HG02642 (cell line): Measurements from ENCODE around the gene MADCAM1.
"Not testable (repeated sequence)": the region's sequence is repeated elsewhere in the genome, so short reads cannot be mapped to it uniquely, and the experiment has no call there.

Experiments used
- ATAC-seq: cut with Tn5 transposase; IDR thresholded peaks from one replicate; pipeline ENCODE4 v1.9.1; 2021; ENCODE audit warnings: mild to moderate bottlenecking; ENCODE audit not compliant: unreplicated experiment, poor library complexity

Gene MADCAM1

DNA sequence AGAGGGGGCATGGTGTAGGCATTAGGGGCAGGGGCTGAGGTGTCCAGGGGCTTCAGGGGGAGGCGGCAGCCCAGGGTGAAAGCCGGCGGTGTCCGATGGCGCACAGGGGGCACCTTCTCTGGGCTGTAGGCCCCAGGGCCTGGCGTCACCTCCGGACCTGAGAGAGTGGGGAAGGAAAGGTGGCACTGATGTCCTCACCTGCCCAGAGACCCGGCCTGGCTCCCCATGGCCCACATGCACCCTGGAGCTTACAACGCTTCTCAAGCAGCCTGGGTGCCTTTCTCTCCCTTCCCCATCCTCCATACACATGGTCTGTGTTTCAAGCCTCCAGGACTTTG is 32.1 kb upstream of the MADCAM1 start:
- no peak for ATAC-seq

- ATAC-seq: no peak
Measured at GRCh38 chr19:465056-465816, 31.1 kb upstream of the MADCAM1 start.

- ATAC-seq: no peak
Measured at GRCh38 chr19:467554-467953, 28.7 kb upstream of the MADCAM1 start.

- ATAC-seq: no peak
Measured at GRCh38 chr19:468587-469256, 27.6 kb upstream of the MADCAM1 start.

DNA sequence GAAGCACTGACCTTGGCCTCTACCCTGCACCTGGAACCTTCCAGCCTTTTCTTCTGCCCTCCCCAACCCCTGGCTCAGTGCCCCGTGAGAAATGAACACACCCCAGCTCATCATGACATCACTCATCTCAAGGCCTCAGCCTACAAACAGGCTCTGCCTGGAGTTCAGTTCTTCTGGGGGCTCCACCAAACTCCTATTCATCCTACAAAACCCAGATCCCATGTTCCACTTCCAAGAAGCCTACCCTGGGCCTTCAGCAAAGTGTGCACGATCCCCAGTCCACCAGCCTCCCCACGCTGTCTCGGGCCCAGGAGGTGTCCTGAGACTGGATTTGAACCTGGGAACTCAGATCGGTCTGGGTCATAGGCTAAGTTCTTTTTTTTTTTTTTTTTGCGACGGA is 26.5 kb upstream of the MADCAM1 start:
- no peak for ATAC-seq

GRCh38 chr19:470701-471100 is 25.6 kb upstream of the MADCAM1 start:
- no peak for ATAC-seq

- no peak for ATAC-seq
Measured at GRCh38 chr19:472005-472858, 24.1 kb upstream of the MADCAM1 start.

DNA sequence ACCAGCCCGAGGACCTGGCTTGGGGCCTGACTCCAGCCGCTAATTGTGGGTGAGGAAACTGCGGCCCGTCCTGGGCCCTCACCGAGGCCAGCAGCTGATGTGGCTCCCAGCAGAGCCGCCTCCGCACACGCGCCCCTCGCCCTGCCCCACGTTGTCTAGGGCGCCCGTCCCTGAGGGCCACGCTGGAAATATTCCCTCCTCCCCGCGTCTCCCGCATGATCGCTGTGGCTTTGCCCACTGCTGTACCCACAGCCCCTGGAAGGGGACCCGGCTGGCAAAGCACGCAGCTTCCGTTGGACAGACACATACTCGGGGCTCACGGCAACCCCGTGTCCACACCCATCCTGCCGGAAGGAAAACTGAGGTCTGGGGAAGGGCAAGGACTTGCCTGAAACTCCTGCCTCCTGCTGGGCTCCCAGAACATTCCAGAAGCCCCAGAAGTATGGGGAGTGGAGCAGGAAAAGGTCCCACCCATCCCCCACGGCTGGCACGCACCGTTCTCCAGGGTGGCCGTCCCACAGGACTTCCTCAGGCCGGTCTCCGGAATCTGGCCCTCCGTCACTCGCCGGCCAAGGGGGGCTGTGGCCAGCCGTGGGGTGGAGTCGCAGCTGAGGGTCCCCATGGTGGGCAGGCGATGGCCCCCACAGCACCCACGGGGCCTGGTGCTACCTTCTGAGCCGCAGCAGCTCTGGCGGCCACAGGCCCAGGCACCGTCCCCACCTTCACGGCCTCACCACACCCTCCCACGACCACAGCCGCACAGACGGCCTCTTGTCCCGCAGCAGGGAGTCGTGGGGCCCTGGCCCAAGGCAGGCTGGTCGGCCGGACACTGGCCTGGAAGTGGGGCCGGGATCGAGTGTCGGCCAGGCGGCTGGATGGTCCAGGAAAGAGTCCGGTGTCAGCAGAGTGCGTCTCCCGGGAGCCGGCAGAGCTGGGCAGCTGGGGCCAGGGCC is 21.9 kb upstream of the MADCAM1 start:
- ATAC-seq: no peak

- no peak for ATAC-seq
Measured at GRCh38 chr19:475360-475759, 20.9 kb upstream of the MADCAM1 start.

DNA sequence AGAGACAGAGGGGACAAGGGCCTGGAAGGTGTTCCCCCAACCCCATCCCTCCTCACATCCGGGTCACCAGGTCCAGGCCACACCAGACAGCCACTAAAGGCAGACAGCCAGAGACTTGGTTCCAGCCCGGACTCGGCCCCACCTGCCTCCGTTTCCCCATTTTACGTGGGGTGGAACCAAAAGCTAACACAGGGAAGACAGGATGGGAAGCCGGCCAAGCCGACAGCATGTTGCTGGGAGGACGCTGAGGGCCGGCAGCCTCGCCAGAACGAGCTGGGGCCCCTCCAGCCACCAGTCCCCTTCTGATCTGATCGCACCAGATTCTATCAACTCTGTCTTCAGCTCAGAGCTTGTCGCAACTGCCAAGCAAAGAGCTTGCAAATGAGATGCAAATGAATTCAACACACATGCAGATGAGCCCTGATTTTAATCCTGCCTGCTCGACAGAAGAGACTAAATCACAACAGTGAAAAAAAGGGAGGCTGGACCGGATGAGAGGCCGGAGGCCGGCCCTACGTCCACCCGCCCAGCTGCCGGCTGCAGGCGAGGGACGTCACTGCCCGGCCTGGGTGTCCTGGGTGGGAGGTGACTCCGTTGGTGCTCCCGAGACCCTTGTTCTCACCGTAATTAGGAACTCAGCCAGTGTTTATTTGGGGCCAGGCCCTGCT is 17.9 kb upstream of the MADCAM1 start:
- ATAC-seq: no peak

DNA sequence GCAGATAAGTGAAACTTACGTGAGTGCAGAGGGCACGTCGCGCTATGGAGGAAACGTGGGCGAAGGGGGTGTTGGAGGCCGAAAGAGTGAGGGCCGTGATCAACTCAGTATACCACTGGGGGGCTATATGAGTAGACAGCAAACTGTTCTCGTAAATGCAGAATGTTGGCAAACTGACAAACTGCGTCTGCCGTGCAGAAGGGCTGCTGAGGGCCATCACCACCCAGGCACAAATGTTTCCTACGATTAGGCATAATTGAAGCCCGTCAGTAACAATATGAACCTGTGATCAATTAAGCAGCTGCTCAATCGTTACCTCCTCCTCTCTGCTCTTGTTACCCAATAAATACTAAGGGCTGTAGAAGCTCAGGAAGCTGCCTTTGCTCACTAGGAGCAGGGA is 17.3 kb upstream of the MADCAM1 start:
- ATAC-seq: no peak

DNA sequence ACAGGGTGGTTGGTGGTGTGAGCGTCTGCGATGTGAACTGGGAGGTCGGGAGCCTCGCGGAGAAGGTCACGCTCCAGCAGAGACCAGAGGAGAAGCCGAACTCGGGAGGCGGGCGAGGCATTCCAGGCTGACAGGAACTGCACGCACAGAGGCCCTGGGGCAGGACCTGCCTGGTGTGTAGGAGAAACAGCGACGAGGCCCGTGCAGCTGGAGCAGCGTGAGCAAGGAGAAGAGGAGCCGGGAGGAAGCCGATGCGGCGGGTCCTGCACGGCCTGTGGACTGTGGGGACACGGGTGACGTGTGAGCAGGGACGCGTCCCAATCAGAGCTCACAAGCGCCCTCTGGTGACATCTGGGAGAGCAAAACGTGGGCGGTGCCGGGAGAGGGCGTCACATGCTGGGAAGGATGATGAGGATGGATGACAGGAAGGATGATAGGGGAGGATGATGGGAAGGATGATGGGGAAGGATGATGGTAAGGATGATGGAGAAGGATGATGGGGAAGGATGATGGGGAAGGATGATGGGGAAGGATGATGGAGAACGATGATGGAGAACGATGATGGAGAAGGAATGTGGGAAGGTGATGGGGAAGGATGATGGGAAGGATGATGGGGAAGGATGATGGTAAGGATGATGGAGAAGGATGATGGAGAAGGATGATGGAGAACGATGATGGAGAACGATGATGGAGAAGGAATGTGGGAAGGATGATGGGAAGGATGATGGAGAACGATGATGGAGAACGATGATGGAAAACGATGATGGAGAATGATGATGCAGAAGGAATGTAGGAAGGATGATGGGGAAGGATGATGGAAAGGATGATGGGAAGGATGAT is 16.1 kb upstream of the MADCAM1 start:
- no peak for ATAC-seq

DNA sequence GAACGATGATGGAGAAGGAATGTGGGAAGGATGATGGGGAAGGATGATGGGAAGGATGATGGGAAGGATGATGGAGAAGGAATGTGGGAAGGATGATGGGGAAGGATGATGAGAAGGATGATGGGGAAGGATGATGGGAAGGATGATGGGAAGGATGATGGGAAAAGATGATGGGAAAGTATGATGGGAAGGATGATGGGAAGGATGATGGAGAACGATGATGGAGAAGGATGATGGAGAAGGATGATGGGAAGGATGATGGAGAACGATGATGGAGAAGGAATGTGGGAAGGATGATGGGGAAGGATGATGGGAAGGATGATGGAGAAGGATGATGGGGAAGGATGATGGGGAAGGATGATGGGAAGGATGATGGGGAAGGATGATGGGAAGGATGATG is 15.2 kb upstream of the MADCAM1 start:
- ATAC-seq: not testable (repeated sequence)

- ATAC-seq: no peak
Measured at GRCh38 chr19:482186-483041, 13.9 kb upstream of the MADCAM1 start.

GRCh38 chr19:483332-484072 is 12.8 kb upstream of the MADCAM1 start:
- ATAC-seq: no peak

- ATAC-seq: no peak
Measured at GRCh38 chr19:484494-484893, 11.8 kb upstream of the MADCAM1 start.

GRCh38 chr19:485077-485476 is 11.2 kb upstream of the MADCAM1 start:
- ATAC-seq: no peak
